ENCODE data around the gene CSGALNACT2.

The CSGALNACT2 gene

DNA sequence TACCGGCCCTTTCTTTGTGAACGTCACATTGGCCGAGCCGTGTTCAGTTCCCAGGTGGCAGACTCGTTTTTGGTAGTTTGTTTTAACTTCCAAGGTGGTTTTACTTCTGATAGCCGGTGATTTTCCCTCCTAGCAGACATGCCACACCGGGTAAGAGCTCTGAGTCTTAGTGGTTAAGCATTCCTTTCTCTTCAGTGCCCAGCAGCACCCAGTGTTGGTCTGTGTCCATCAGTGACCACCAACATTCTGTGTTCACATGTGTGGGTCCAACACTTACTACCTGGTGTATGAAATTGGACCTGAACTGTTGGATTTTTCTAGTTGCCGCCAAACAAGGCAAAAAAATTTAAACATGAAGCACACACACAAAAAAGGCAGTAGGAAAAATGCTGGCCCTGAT lies 9.9 kb upstream of the CSGALNACT2 start:
- no peaks in the 10 kb centered on the region for H3K36me3 ChIP-seq (ENCODE audit: control insufficient read depth, insufficient read depth, low read length)
- TF ChIP-seq, protein P1, sequence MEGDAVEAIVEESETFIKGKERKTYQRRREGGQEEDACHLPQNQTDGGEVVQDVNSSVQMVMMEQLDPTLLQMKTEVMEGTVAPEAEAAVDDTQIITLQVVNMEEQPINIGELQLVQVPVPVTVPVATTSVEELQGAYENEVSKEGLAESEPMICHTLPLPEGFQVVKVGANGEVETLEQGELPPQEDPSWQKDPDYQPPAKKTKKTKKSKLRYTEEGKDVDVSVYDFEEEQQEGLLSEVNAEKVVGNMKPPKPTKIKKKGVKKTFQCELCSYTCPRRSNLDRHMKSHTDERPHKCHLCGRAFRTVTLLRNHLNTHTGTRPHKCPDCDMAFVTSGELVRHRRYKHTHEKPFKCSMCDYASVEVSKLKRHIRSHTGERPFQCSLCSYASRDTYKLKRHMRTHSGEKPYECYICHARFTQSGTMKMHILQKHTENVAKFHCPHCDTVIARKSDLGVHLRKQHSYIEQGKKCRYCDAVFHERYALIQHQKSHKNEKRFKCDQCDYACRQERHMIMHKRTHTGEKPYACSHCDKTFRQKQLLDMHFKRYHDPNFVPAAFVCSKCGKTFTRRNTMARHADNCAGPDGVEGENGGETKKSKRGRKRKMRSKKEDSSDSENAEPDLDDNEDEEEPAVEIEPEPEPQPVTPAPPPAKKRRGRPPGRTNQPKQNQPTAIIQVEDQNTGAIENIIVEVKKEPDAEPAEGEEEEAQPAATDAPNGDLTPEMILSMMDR (IDR thresholded peaks at IDR 0.05; ENCODE audit: insufficient read depth, low read length, poor library complexity, severe bottlenecking) = no peak
- H3K27me3 ChIP-seq (replicated peaks; ENCODE audit: control insufficient read depth, insufficient read depth, low read length) = no peaks in the 10 kb centered on the region
- H3K4me3 ChIP-seq (replicated peaks; ENCODE audit: low read depth, low read length) = no peak overlapping the region
- no peak for DNase-seq (ENCODE audit: extremely low read depth, insufficient read length)

DNA sequence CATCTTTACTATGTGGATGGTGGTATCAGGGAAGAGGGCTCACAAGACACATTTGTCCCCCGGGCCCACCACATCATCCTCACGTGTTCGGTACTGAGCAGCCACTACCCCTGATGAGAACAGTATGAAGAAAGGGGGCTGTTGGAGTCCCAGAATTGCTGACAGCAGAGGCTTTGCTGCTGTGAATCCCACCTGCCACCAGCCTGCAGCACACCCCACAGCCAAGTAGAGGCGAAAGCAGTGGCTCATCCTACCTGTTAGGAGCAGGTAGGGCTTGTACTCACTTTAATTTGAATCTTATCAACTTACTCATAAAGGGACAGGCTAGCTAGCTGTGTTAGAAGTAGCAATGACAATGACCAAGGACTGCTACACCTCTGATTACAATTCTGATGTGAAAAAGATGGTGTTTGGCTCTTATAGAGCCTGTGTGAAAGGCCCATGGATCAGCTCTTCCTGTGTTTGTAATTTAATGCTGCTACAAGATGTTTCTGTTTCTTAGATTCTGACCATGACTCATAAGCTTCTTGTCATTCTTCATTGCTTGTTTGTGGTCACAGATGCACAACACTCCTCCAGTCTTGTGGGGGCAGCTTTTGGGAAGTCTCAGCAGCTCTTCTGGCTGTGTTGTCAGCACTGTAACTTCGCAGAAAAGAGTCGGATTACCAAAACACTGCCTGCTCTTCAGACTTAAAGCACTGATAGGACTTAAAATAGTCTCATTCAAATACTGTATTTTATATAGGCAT lies 9.1 kb upstream of the CSGALNACT2 start:
- TF ChIP-seq, protein P1 (IDR thresholded peaks at IDR 0.05; ENCODE audit: insufficient read depth, low read length, poor library complexity, severe bottlenecking) = no peak
- H3K27me3 ChIP-seq (replicated peaks; ENCODE audit: control insufficient read depth, insufficient read depth, low read length) = no peaks in the 10 kb centered on the region
- no peak for DNase-seq (ENCODE audit: extremely low read depth, insufficient read length)
- no peaks in the 10 kb centered on the region for H3K36me3 ChIP-seq (ENCODE audit: control insufficient read depth, insufficient read depth, low read length)
- no peak overlapping the region for H3K4me3 ChIP-seq (replicated peaks; ENCODE audit: low read depth, low read length)

DNA sequence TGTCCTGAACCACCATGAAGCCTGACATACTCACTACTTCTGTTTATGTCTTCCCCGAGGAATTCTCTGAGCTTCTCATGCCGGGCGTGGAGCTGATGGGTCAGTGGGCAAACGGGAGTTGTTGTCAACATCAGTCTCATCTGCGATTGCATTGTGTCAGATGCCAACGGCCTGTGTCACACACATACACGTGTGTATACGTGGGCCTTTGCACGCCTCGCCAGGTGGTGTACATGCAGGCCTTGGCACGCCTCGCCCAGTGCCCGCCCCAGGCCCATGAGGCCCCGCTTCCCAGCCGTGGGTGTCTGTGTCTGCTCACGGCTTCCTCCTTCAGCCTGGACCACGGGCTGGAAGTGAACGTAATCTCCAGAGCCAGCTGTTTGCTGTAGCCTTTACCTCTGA lies 7.5 kb upstream of the CSGALNACT2 start:
- H3K27me3 ChIP-seq (replicated peaks; ENCODE audit: control insufficient read depth, insufficient read depth, low read length) = no peaks in the 10 kb centered on the region
- DNase-seq (ENCODE audit: extremely low read depth, insufficient read length) = no peak
- no peak overlapping the region for H3K4me3 ChIP-seq (replicated peaks; ENCODE audit: low read depth, low read length)
- no peaks in the 10 kb centered on the region for H3K36me3 ChIP-seq (ENCODE audit: control insufficient read depth, insufficient read depth, low read length)
- TF ChIP-seq, protein P1 (IDR thresholded peaks at IDR 0.05; ENCODE audit: insufficient read depth, low read length, poor library complexity, severe bottlenecking) = no peak

DNA sequence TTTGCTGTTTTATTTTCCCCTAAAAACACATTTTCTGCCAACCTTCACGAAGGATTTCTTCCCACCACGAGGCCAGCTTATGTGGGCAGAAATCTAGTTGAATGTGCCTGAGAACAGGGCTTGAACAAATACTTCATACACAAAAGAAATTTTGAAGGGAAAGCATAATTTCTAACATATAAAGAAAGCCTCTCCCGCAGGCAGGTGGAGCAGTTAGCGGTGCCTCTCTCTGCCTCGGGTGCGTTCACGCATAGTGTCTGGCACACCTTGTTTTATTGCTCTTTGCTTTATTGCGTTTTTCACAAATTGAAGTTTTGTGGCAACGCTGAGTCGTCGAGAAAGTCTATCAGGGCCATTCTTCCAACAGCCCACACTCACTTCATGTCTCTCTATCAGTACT lies 7.0 kb upstream of the CSGALNACT2 start:
- DNase-seq (ENCODE audit: extremely low read depth, insufficient read length) = no peak
- Histone ChIP-seq H3K4me3 (replicated peaks; ENCODE audit: low read depth, low read length) (no peak overlapping the region), H3K27me3 (replicated peaks; ENCODE audit: control insufficient read depth, insufficient read depth, low read length) (no peaks in the 10 kb centered on the region), H3K36me3 (ENCODE audit: control insufficient read depth, insufficient read depth, low read length) (no peaks in the 10 kb centered on the region)
- TF ChIP-seq, protein P1 (IDR thresholded peaks at IDR 0.05; ENCODE audit: insufficient read depth, low read length, poor library complexity, severe bottlenecking) = no peak

DNA sequence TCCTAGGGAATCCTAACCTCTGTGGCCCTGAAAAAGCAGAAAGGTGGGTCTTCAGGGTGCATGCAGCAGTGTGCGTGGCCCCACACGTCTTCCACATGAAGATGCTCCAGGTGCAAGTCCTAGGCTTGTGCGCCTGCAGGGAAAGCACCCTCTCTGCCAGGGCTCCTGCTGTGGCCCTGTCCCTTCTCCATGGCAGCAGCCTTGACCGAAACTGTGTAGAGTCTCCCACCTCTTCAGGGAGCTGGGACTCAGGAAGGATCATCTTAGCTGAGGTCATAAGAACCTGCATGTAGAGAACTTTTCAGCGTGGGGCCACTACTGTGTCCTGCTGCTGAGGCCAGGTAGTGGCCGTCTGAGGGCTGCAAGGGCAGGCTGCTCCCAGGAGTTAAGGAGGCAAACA lies 6.3 kb upstream of the CSGALNACT2 start:
- no peaks in the 10 kb centered on the region for H3K36me3 ChIP-seq (ENCODE audit: control insufficient read depth, insufficient read depth, low read length)
- no peak overlapping the region for H3K4me3 ChIP-seq (replicated peaks; ENCODE audit: low read depth, low read length)
- no peak for DNase-seq (ENCODE audit: extremely low read depth, insufficient read length)
- no peaks in the 10 kb centered on the region for H3K27me3 ChIP-seq (replicated peaks; ENCODE audit: control insufficient read depth, insufficient read depth, low read length)
- TF ChIP-seq, protein P1 (IDR thresholded peaks at IDR 0.05; ENCODE audit: insufficient read depth, low read length, poor library complexity, severe bottlenecking) = no peak

Measured in GM06990 (cell line).